ENCODE measurements around the gene ROCK1. TPM values are rescaled to one million over a fixed set of nuclear protein-coding genes. Genes with fewer than 3 reads are reported as not detected.

ROCK1 gene
- total and polyA plus RNA-seq, 9 of the 15 experiments (the other 6 are each of a cell fraction or from before 2014, with no cell fraction given) = 7.4 to 28.6 (median 17.7) TPM

DNA sequence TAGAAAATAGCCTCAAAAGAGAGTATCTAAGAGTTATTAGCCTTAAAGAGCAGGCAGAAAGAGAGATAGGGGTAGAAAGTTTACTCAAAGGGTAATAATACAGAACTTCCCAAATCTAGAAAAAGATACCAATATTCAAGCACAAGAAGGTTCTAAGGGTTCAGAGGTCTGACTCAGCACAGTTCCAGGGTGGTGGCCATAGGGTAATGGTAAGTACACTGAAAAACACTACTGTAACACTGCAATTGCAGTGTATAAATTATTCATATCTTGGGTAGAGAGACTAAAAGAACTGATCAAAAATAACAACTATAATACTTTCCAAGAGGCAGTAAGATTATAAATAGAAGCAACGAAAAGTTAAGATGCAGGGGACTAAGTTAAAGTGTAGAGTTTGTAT lies 115.2 kb downstream of the ROCK1 start:
- Histone ChIP-seq H3K79me2 (ENCODE audit: control insufficient read depth, insufficient read depth, low read length) (no peaks in the 10 kb centered on the region), H3K4me2 (ENCODE audit: insufficient read depth, low read length) (no peak overlapping the region), H4K20me1 (replicated peaks; ENCODE audit: control insufficient read depth, insufficient read depth, low read length) (no peaks in the 10 kb centered on the region), H3K9ac (ENCODE audit: insufficient read depth in 1 of 2, low read depth in 2 of 2, low read length in 2 of 2) (no peak overlapping the region), H3K36me3 (ENCODE audit: control insufficient read depth, insufficient read depth, low read length) (no peaks in the 10 kb centered on the region), H3K9me1 (ENCODE audit: control insufficient read depth, insufficient read depth, low read length) (no peaks in the 10 kb centered on the region), H2AFZ (ENCODE audit: low read depth, low read length) (no peak overlapping the region), H3K27me3 (ENCODE audit: control insufficient read depth in 2 of 2, insufficient read depth in 2 of 2, low read length in 2 of 2) (no peaks in the 10 kb centered on the region), H3K4me1 (replicated peaks in 1 of 2; ENCODE audit: control insufficient read depth in 2 of 2, insufficient read depth in 2 of 2, low read length in 2 of 2) (no peaks in the 10 kb centered on the region), H3K4me3 (no peak overlapping the region), H3K27ac (ENCODE audit: extremely low read depth, low read depth, low read length) (no peak overlapping the region), H3K9me3 (replicated peaks; ENCODE audit: control insufficient read depth, insufficient read depth, low read depth, low read length) (no peaks in the 10 kb centered on the region)
- ChIA-PET CTCF (ENCODE audit: low intra/inter-chr PET ratio) (no interaction called here), POLR2A (no interaction called here)
- no peak for FAIRE-seq
- BruUV-seq (replicated peaks) = no TSS peak
- 89% methylated on average over 1 of the region's 1 CpG for WGBS (ENCODE audit: insufficient coverage, low coverage, missing lambda C conversion rate)
- intact Hi-C loops (cut with micrococcal nuclease) = no loop called here
- DNase-seq (ENCODE audit: extremely low read depth in 1 of 4, low spot score in 3 of 4) = no peak
- in situ Hi-C loops (cut with MboI) = no loop called here
- peak; percentile 33; the same call in 1 of the 3 replicates for ATAC-seq
- TF ChIP-seq NFE2L1 (tag; IDR thresholded peaks at IDR 0.05; ENCODE audit: borderline replicate concordance, low read depth) = no peak
- TF ChIP-seq SETDB1 (IDR thresholded peaks at IDR 0.05; ENCODE audit: low read length) = no peak
- TF ChIP-seq MTA2 (IDR thresholded peaks at IDR 0.05; ENCODE audit: low read depth) = no peak
- no peak for TF ChIP-seq TRIM24 (IDR thresholded peaks at IDR 0.05)
- TF ChIP-seq MCM7 (IDR thresholded peaks at IDR 0.05) = no peak
- TF ChIP-seq MAFG (tag; conservative IDR thresholded peaks at IDR 0.05) = 0 out of 2 replicates have a peak, but pooled peaks have one; percentile 12
- TF ChIP-seq, protein P1, sequence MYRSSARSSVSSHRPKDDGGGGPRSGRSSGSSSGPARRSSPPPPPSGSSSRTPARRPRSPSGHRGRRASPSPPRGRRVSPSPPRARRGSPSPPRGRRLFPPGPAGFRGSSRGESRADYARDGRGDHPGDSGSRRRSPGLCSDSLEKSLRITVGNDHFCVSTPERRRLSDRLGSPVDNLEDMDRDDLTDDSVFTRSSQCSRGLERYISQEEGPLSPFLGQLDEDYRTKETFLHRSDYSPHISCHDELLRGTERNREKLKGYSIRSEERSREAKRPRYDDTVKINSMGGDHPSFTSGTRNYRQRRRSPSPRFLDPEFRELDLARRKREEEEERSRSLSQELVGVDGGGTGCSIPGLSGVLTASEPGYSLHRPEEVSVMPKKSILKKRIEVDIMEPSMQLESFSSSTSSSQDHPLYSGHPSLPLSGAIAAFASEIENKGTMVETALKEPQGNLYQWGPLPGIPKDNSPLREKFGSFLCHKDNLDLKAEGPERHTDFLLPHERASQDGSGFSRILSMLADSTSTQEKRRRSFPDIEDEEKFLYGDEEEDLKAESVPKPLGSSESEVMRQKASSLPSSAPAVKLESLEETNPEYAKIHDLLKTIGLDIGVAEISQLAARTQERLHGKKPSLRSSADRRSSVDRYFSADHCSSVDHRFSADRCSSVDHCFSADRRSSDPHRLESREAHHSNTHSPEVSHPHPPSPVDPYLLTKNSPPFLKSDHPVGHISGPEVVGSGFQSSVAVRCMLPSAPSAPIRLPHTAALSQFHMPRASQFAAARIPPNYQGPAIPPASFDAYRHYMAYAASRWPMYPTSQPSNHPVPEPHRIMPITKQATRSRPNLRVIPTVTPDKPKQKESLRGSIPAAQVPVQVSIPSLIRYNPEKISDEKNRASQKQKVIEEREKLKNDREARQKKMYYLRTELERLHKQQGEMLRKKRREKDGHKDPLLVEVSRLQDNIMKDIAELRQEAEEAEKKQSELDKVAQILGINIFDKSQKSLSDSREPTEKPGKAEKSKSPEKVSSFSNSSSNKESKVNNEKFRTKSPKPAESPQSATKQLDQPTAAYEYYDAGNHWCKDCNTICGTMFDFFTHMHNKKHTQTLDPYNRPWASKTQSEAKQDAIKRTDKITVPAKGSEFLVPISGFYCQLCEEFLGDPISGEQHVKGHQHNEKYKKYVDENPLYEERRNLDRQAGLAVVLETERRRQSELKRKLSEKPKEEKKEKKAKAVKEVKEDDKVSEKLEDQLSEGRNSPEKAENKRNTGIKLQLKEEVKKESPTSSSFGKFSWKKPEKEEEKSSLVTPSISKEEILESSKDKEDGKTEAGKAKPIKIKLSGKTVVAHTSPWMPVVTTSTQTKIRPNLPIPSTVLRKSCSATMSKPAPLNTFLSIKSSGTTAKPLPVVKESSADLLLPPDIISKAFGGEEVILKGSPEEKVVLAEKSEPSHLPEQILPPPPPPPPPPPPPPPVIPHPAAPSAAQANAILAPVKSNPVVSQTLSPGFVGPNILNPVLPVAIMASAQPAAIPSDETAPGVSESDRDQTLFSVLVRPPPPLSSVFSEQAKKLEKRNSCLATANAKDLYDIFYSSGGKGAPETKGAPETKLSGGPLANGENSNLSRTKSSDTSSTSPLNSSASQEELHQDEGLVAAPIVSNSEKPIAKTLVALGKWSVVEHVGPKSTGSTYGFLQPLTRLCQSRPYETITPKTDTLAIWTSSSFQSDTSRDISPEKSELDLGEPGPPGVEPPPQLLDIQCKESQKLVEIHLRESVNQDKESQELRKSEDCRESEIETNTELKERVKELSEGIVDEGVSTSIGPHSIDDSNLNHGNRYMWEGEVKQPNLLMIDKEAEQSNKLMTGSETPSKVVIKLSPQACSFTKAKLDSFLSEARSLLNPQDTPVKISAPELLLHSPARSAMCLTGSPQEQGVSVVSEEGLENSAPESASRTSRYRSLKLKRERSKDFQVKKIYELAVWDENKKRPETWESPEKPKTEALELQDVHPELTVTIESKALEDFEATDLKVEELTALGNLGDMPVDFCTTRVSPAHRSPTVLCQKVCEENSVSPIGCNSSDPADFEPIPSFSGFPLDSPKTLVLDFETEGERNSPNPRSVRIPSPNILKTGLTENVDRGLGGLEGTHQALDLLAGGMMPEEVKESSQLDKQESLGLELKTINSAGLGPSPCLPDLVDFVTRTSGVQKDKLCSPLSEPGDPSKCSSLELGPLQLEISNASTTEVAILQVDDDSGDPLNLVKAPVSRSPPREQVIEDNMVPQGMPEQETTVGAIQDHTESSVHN (IDR thresholded peaks at IDR 0.05; ENCODE audit: borderline replicate concordance in 1 of 2, low read depth in 1 of 2) = no peak
- peak; percentile 35; the same call in 1 of the 2 replicates for TF ChIP-seq C11orf30 (IDR thresholded peaks at IDR 0.05; ENCODE audit: low read depth)
- TF ChIP-seq THRAP3 (IDR thresholded peaks at IDR 0.05; ENCODE audit: borderline replicate concordance) = no peak
- no peak for TF ChIP-seq CREB1 (IDR thresholded peaks at IDR 0.05)
- TF ChIP-seq CREB1 (CRISPR knock-in tag; IDR thresholded peaks at IDR 0.05) = no peak
- no peak for TF ChIP-seq ZFP1 (CRISPR knock-in tag; IDR thresholded peaks at IDR 0.05)
- TF ChIP-seq ELF2 (CRISPR knock-in tag; IDR thresholded peaks at IDR 0.05) = no peak
- no peak for TF ChIP-seq NR2F6 (CRISPR knock-in tag; IDR thresholded peaks at IDR 0.05)
- no peak for TF ChIP-seq HDAC8 (tag; IDR thresholded peaks at IDR 0.05)
- no peak for TF ChIP-seq MIER1 (IDR thresholded peaks at IDR 0.05; ENCODE audit: low read depth)
- no peak for TF ChIP-seq ZNF239 (CRISPR knock-in tag; IDR thresholded peaks at IDR 0.05)
- TF ChIP-seq NCOA4 (IDR thresholded peaks at IDR 0.05; ENCODE audit: partially characterized antibody) = no peak
- no peak for TF ChIP-seq ZNF75A (CRISPR knock-in tag; IDR thresholded peaks at IDR 0.05)
